SK-N-SH treated with all-trans-retinoic acid at 6 μM for 48 hours (cell line): ENCODE data around the gene KCNC3.

Experiments
- ATAC-seq: fragments of 200-7000 bp; cut with Tn5 transposase; 3 replicates; pipeline ENCODE4 v1.9.1; 2020; ENCODE audit warnings: mild to moderate bottlenecking, moderate library complexity
- BACH2 ChIP-seq: fragments of 250-450 bp; sonication (Bioruptor Pico); IDR thresholded peaks from 2 replicates; pipeline ENCODE4 v1.9.0; 2021; ENCODE audit warnings: mild to moderate bottlenecking, borderline replicate concordance
- CSDC2 ChIP-seq: fragments of 250-450 bp; sonication (Bioruptor Pico); IDR thresholded peaks from 2 replicates; pipeline ENCODE4 v1.5.0; 2020; ENCODE audit warnings: mild to moderate bottlenecking, moderate library complexity
- CSRNP3 ChIP-seq: fragments of 250-450 bp; sonication (Bioruptor Pico); IDR thresholded peaks from 2 replicates; pipeline ENCODE4 v1.5.1; 2021; ENCODE audit warnings: mild to moderate bottlenecking, moderate library complexity
- GLIS3 ChIP-seq: fragments of 250-450 bp; sonication (Bioruptor Pico); IDR thresholded peaks from 2 replicates; pipeline ENCODE4 v1.5.0; 2020; ENCODE audit warnings: mild to moderate bottlenecking, moderate library complexity
- ISL1 ChIP-seq: fragments of 250-450 bp; sonication (Bioruptor Pico); IDR thresholded peaks from 2 replicates; pipeline ENCODE4 v2.1.2; 2022; ENCODE audit warnings: mild to moderate bottlenecking, moderate library complexity
- OSR1 ChIP-seq: fragments of 250-450 bp; sonication (Bioruptor Pico); IDR thresholded peaks from 2 replicates; pipeline ENCODE4 v1.8.0; 2022; ENCODE audit warnings: moderate library complexity, mild to moderate bottlenecking, inconsistent platforms
- PATZ1 ChIP-seq: fragments of 250-450 bp; sonication (Bioruptor Pico); IDR thresholded peaks from 2 replicates; pipeline ENCODE4 v1.8.0; 2020; ENCODE audit warnings: mild to moderate bottlenecking, moderate library complexity, borderline replicate concordance
- POU6F1 ChIP-seq: fragments of 250-450 bp; sonication (Bioruptor Pico); IDR thresholded peaks from 2 replicates; pipeline ENCODE4 v1.8.0; 2021; ENCODE audit warnings: low read depth, mild to moderate bottlenecking, moderate library complexity, borderline replicate concordance
- PPARA ChIP-seq: fragments of 250-450 bp; sonication (Bioruptor Pico); IDR thresholded peaks from 2 replicates; pipeline ENCODE4 v1.5.0; 2020; ENCODE audit warnings: mild to moderate bottlenecking, borderline replicate concordance
- RARB ChIP-seq: fragments of 250-450 bp; sonication (Bioruptor Pico); IDR thresholded peaks from 2 replicates; pipeline ENCODE4 v1.8.0; 2021; ENCODE audit warnings: mild to moderate bottlenecking, moderate library complexity
- SNAI2 ChIP-seq: fragments of 250-450 bp; sonication (Bioruptor Pico); IDR thresholded peaks from 2 replicates; pipeline ENCODE4 v1.5.0; 2020; ENCODE audit warnings: mild to moderate bottlenecking, moderate library complexity
- TCF4 ChIP-seq: fragments of 250-450 bp; sonication (Bioruptor Pico); IDR thresholded peaks from 2 replicates; pipeline ENCODE4 v1.8.0; 2021; ENCODE audit warnings: mild to moderate bottlenecking, moderate library complexity, borderline replicate concordance
- TSHZ2 ChIP-seq: fragments of 250-450 bp; sonication (Bioruptor Pico); IDR thresholded peaks from 2 replicates; pipeline ENCODE4 v1.5.0; 2020; ENCODE audit warnings: mild to moderate bottlenecking, moderate library complexity
- ZFP3 ChIP-seq: fragments of 250-450 bp; sonication (Bioruptor Pico); IDR thresholded peaks from 2 replicates; pipeline ENCODE4 v1.5.0; 2020; ENCODE audit warnings: mild to moderate bottlenecking, moderate library complexity
- ZFP30 ChIP-seq: fragments of 450-650 bp; formaldehyde crosslinking; IDR thresholded peaks from 2 replicates; pipeline ENCODE4 v1.5.0; 2022; ENCODE audit warnings: mild to moderate bottlenecking, moderate library complexity
- ZNF565 ChIP-seq: fragments of 450-650 bp; formaldehyde crosslinking; conservative IDR thresholded peaks from 2 replicates; pipeline ENCODE4 v1.5.0; 2020; ENCODE audit warnings: low read depth, mild to moderate bottlenecking, moderate library complexity
- ZNF70 ChIP-seq: fragments of 450-650 bp; formaldehyde crosslinking; IDR thresholded peaks from 2 replicates; pipeline ENCODE4 v1.5.0; 2020; ENCODE audit warnings: mild to moderate bottlenecking, moderate library complexity
- ZNF8 ChIP-seq: fragments of 450-650 bp; formaldehyde crosslinking; IDR thresholded peaks from 2 replicates; pipeline ENCODE4 v1.5.0; 2020; ENCODE audit warnings: mild to moderate bottlenecking, moderate library complexity

The KCNC3 gene

GRCh38 chr19:50328224-50328872 lies 829 bp downstream of the KCNC3 start (continued):
- no peak for TF ChIP-seq CSRNP3 (CRISPR knock-in tag)

- no peak for ATAC-seq
- TF ChIP-seq ZNF565 (CRISPR knock-in tag) (no peak), ZNF70 (CRISPR knock-in tag) (no peak), TCF4 (CRISPR knock-in tag) (no peak), PATZ1 (no peak), SNAI2 (no peak), ZNF8 (no peak)
Measured at GRCh38 chr19:50327461-50328223, 1.5 kb downstream of the KCNC3 start.

GRCh38 chr19:50327013-50327412 lies 2.2 kb downstream of the KCNC3 start:
- ATAC-seq, result no peak
- TF ChIP-seq CSRNP3 (CRISPR knock-in tag) (no peak), PPARA (CRISPR knock-in tag) (no peak)

GRCh38 chr19:50326101-50326664 lies 3.0 kb downstream of the KCNC3 start:
- TF ChIP-seq ZNF8 (no peak), CSDC2 (CRISPR knock-in tag) (no peak), ZFP30 (no peak), BACH2 (CRISPR knock-in tag) (no peak), ZFP3 (no peak), ZNF565 (CRISPR knock-in tag) (no peak), PATZ1 (no peak), POU6F1 (CRISPR knock-in tag) (no peak), SNAI2 (no peak), OSR1 (CRISPR knock-in tag) (no peak), RARB (CRISPR knock-in tag) (no peak), CSRNP3 (CRISPR knock-in tag) (no peak), ISL1 (no peak), TSHZ2 (no peak), PPARA (CRISPR knock-in tag) (no peak), GLIS3 (CRISPR knock-in tag) (no peak), TCF4 (CRISPR knock-in tag) (no peak)
- no peak for ATAC-seq
